Mucosa of descending colon (tissue), 3 donors: ENCODE measurements around the gene ZNF827. TPM values are rescaled to one million over a fixed set of nuclear protein-coding genes. Genes with fewer than 3 reads are reported as not detected.

ENCODE experiments used
- ATAC-seq: fragments of 200-7000 bp; cut with Tn5 transposase; one replicate; pipeline ENCODE4 v1.9.1; 2020; ENCODE audit warnings: mild to moderate bottlenecking, moderate library complexity
- DNase-seq, 3 donors: peaks; one replicate each; pipeline ENCODE4 v3.0.0-alpha.2; 2020
- H3K36me3 ChIP-seq: fragments of 200-600 bp; one replicate; pipeline ENCODE4 v1.8.0; 2021; ENCODE audit warnings: low read depth, mild to moderate bottlenecking
- H3K4me1 ChIP-seq: fragments of 200-600 bp; one replicate; pipeline ENCODE4 v1.8.0; 2021; ENCODE audit warnings: low read depth, mild to moderate bottlenecking
- H3K4me3 ChIP-seq: fragments of 200-600 bp; one replicate; pipeline ENCODE4 v1.8.0; 2021; ENCODE audit warnings: mild to moderate bottlenecking
- H3K9me3 ChIP-seq: fragments of 200-600 bp; one replicate; pipeline ENCODE4 v1.8.0; 2021; ENCODE audit warnings: mild to moderate bottlenecking
- intact Hi-C, 2 donors: fragments of 100-400 bp; cut with DNase I in 1 of 2; cut with micrococcal nuclease in 1 of 2; formaldehyde crosslinking; loops; one replicate each; pipeline versions ENCODE4 v1.11.0 to v1.11.1; 2022; cut with DNase I, micrococcal nuclease
- total RNA-seq, 3 donors: library from RNA; stranded (reverse); fragmentation: NEBNext Ultra II Directional in 2 of 3; extraction: Animal tissue kit (Norgen Biotek cat#: 25700) in 2 of 3; gene quantifications; one replicate each; pipeline versions ENCODE4 v1.2.1 to v1.2.4, GENCODE V29; 2021 to 2023
- TF ChIP-seq, protein P1 (sequence below): fragments of 200-600 bp; IDR thresholded peaks from one replicate; pipeline ENCODE4 v1.8.0; 2022; ENCODE audit warnings: antibody characterized with exemption, mild to moderate bottlenecking
- donor health status: DM: no; HTN: no; CAD: no; lungs with moderate emphysema.
- donor health status: DM: no; HTN: no; CAD: no.
- donor health status: DM: no; HTN: yes; CAD: no.

The ZNF827 gene
- total RNA-seq, 3 donors from 2014 or later, result 21.9 to 37.4 (median 29.7) TPM

DNA sequence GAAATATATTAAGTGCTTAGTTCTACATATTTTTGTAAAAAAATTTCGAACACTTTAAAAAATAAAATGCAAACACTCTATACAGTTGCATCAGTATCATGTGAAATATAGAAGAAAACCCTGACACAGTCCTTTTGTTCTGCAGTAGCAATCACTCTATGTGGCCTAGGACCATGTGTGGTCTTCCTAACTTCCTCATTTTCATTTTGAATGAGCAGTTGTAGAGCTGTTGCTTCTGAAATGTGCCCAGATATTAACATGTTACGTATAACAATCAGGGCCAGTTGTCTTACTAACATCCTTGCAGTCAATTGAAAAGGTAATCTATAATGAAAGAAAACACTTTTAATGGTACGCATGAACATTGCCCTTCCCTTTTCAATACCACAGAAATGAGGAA is 107.9 kb downstream of the ZNF827 start:
- ATAC-seq (peak; percentile 38), DNase-seq (no peak)
- Histone ChIP-seq H3K9me3 (no peaks in the 10 kb centered on the region), H3K4me1 (no peaks in the 10 kb centered on the region), H3K4me3 (no peak overlapping the region), H3K36me3 (no peaks in the 10 kb centered on the region)
- intact Hi-C loops, result no loop called here
- TF ChIP-seq, protein P1, sequence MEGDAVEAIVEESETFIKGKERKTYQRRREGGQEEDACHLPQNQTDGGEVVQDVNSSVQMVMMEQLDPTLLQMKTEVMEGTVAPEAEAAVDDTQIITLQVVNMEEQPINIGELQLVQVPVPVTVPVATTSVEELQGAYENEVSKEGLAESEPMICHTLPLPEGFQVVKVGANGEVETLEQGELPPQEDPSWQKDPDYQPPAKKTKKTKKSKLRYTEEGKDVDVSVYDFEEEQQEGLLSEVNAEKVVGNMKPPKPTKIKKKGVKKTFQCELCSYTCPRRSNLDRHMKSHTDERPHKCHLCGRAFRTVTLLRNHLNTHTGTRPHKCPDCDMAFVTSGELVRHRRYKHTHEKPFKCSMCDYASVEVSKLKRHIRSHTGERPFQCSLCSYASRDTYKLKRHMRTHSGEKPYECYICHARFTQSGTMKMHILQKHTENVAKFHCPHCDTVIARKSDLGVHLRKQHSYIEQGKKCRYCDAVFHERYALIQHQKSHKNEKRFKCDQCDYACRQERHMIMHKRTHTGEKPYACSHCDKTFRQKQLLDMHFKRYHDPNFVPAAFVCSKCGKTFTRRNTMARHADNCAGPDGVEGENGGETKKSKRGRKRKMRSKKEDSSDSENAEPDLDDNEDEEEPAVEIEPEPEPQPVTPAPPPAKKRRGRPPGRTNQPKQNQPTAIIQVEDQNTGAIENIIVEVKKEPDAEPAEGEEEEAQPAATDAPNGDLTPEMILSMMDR, result no peak

DNA sequence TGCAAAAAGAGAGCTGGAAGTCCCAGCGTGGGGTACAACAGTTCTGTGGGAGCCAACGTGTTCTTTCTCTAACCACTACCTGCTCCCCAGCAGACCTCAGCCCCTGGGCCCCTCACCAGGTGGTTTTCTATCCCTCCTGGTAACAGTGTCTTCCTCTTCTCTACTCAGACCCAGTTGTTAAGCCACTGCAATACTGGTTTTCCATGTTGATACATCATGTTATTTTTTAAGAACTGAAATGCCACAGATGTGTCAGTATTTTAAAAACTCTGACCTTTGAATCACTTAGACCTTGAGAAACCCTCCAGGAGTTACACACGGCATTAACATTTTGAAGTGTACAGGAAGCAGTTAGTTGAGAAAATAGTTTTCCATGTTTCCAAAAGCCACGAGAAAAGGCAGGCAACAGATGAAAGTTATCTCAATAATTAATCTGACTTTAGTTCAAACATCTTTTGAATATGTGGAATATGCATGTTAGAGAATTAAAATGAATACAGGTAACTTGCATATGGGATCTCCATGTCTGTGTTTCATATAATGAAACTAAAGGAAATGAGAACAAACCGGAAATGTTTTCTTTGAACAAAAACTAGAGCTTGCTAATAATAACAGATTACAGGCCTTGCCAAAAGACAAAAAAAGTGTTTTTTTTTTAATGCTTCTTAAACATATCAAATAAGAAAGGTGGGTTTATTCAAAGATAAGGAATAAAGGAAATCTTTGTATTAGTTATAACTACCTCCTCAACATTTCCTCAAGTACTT is 108.8 kb downstream of the ZNF827 start:
- peak; percentile 37 for ATAC-seq
- TF ChIP-seq, protein P1, result no peak
- Histone ChIP-seq H3K4me1 (no peaks in the 10 kb centered on the region), H3K36me3 (no peaks in the 10 kb centered on the region), H3K4me3 (no peak overlapping the region), H3K9me3 (no peaks in the 10 kb centered on the region)
- no peak for DNase-seq
- intact Hi-C loops, result no loop called here

DNA sequence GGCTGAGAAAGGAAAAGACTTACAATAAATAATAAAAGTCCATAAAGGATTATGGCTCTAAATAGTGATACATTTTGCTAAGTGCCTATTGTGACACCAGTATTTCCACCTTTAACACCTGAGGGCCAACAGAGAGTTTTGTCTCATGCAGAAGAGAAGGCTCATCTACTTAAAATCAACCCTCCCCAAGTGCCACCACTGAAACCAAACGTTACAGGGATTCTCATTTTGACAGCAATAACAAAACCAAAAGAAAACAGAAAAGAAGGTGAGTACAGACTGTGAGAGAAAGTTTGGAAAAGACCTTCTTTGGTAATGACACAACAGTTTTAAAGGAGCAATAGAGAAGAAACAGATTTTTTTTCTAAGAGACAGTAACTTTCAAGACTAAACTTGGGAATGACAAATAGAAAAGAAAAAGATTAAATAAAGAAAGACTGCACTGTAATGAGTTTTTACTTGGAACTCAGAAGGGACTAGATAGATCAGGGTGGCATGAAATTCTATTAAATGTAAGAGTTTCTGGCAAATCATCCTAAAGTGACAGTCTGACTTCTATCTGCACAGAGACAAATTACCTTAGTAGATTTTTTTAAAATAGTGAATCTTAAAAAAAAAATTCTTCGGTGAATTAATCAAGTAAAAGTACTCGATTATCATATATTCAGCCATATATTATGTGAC is 109.7 kb downstream of the ZNF827 start:
- TF ChIP-seq, protein P1, result no peak
- Histone ChIP-seq H3K36me3 (no peaks in the 10 kb centered on the region), H3K9me3 (no peaks in the 10 kb centered on the region), H3K4me1 (no peaks in the 10 kb centered on the region), H3K4me3 (no peak overlapping the region)
- intact Hi-C loops, result no loop called here
- ATAC-seq, result no peak
- no peak for DNase-seq

DNA sequence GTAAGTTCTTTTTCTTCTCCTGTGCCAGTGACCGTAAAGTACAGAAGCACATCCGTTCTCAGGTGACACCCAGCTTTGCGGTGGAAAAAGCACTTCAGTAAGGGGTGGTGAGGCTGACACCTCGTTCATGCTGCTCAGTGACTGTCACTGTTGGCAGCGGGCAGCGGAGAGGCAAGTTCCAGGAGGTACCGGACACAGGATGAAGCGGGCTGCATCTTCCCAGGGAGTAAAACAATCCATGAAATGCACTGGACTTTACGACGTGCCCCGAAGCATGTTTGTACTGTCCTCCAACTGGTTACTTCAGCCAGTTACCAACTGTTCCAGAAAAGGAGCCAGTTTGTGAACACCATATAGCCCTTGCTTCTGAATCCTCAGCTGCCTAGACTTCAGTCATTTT is 110.7 kb downstream of the ZNF827 start:
- intact Hi-C loops, result no loop called here
- DNase-seq, result no peak
- Histone ChIP-seq H3K4me1 (no peaks in the 10 kb centered on the region), H3K4me3 (no peak overlapping the region), H3K36me3 (no peaks in the 10 kb centered on the region), H3K9me3 (no peaks in the 10 kb centered on the region)
- TF ChIP-seq, protein P1, result no peak
- ATAC-seq, result no peak

DNA sequence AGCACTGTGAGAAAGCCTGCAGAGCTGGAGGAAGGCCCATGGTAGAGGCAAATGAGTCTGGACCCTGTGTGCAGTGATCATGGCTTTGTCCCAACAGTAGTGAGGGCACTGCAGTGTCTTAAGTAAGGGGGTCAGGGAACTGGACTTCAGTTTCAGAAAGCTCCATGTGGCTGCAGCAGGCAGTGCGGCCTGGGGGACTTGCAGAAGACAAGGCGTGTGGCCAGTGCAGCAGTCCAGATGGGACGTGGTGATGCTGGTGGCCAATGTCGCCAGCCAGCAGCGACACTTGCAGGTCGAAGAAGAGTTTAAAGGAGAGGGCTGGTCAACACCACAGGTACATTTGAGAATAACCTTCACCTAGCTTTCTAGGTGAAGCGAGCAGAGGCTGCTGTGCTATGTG is 113.4 kb downstream of the ZNF827 start:
- TF ChIP-seq, protein P1, result no peak
- no peaks in the 10 kb centered on the region for H3K36me3 ChIP-seq
- H3K4me3 ChIP-seq, result no peak overlapping the region
- no peak for DNase-seq
- H3K4me1 ChIP-seq, result no peaks in the 10 kb centered on the region
- intact Hi-C loops, result no loop called here
- H3K9me3 ChIP-seq, result no peaks in the 10 kb centered on the region
- no peak for ATAC-seq
